Measurements from ENCODE around the gene MGMT.

MGMT gene

GRCh38 chr10:129744134-129745111 is 277.4 kb downstream of the MGMT start:
- DNase-seq: no peak

- DNase-seq: no peak
Observed at GRCh38 chr10:129745186-129745750, 278.2 kb downstream of the MGMT start.

GRCh38 chr10:129754211-129755050 is 287.4 kb downstream of the MGMT start:
- DNase-seq: no peak

GRCh38 chr10:129755158-129755591 is 288.1 kb downstream of the MGMT start:
- no peak for DNase-seq

GRCh38 chr10:129755621-129756020 is 288.6 kb downstream of the MGMT start:
- DNase-seq: no peak

GRCh38 chr10:129756912-129757901 is 290.2 kb downstream of the MGMT start:
- DNase-seq: no peak

- no peak for DNase-seq
Observed at GRCh38 chr10:129758207-129759021, 291.4 kb downstream of the MGMT start.

GRCh38 chr10:129759214-129760002 is 292.4 kb downstream of the MGMT start:
- DNase-seq: no peak

- DNase-seq: no peak
Observed at GRCh38 chr10:129760003-129760315, 292.9 kb downstream of the MGMT start.

- DNase-seq: no peak
Observed at GRCh38 chr10:129760416-129760815, 293.4 kb downstream of the MGMT start.

GRCh38 chr10:129761197-129761972 is 294.3 kb downstream of the MGMT start:
- DNase-seq: no peak

- no peak for DNase-seq
Observed at GRCh38 chr10:129761981-129762956, 295.2 kb downstream of the MGMT start.

GRCh38 chr10:129764011-129764900 is 297.2 kb downstream of the MGMT start:
- no peak for DNase-seq

- no peak for DNase-seq
Observed at GRCh38 chr10:129764901-129765663, 298.0 kb downstream of the MGMT start.

GRCh38 chr10:129765664-129766550 is 298.9 kb downstream of the MGMT start:
- DNase-seq: no peak

All from activated CD8-positive, alpha-beta memory T cell treated with anti-CD3 and anti-CD28 coated beads, Interleukin-2, amount 50 U/mL, for 4 hours (primary cell).